Spleen (tissue), 11 donors: Measurements from ENCODE around the gene SNCA. TPM values are rescaled to one million over a fixed set of nuclear protein-coding genes. Genes with fewer than 3 reads are reported as not detected.

Experiments
- DNase-seq: peaks from one replicate; pipeline ENCODE4 v3.0.0-alpha.2; 2020
- H3K27ac ChIP-seq, 8 donors: fragments of 200-600 bp; sonication (generic) in 7 of 8; 1 replicate in 4 of 8; 2 replicates in 4 of 8; pipeline versions ENCODE4 v1.5.0 to v1.8.0; 2016 to 2021; ENCODE audit warnings: inconsistent platforms in 4 of 8, mild to moderate bottlenecking in 4 of 8, moderate library complexity in 1 of 8
- H3K27me3 ChIP-seq, 7 donors: fragments of 200-600 bp; sonication (generic) in 6 of 7; replicated peaks in 1 of 7; 1 replicate in 4 of 7; 2 replicates in 3 of 7; pipeline versions ENCODE4 v1.5.0 to v1.8.0; 2016 to 2021; ENCODE audit warnings: inconsistent platforms in 3 of 7, mild to moderate bottlenecking in 1 of 7
- H3K36me3 ChIP-seq, 6 donors: fragments of 200-600 bp; sonication (generic) in 5 of 6; 1 replicate in 4 of 6; 2 replicates in 2 of 6; pipeline versions ENCODE4 v1.5.0 to v1.8.0; 2016 to 2021; ENCODE audit warnings: inconsistent platforms in 2 of 6
- H3K4me1 ChIP-seq, 6 donors: fragments of 200-600 bp; sonication (generic) in 5 of 6; 1 replicate in 3 of 6; 2 replicates in 3 of 6; pipeline versions ENCODE4 v1.5.0 to v1.8.0; 2016 to 2021; ENCODE audit warnings: inconsistent platforms in 3 of 6
- H3K4me3 ChIP-seq, 8 donors: fragments of 200-600 bp; sonication (generic) in 7 of 8; 1 replicate in 4 of 8; 2 replicates in 4 of 8; pipeline versions ENCODE4 v1.5.0 to v1.8.0; 2016 to 2021; ENCODE audit warnings: inconsistent platforms in 4 of 8, mild to moderate bottlenecking in 4 of 8, moderate library complexity in 2 of 8
- H3K9me3 ChIP-seq, 8 donors: fragments of 200-600 bp; sonication (generic) in 7 of 8; 1 replicate in 4 of 8; 2 replicates in 4 of 8; pipeline versions ENCODE4 v1.5.0 to v1.8.0; 2016 to 2021; ENCODE audit warnings: inconsistent platforms in 4 of 8
- CTCF ChIP-seq, 11 experiments: fragments of 200-600 bp in 7 of 11; fragments of 450-650 bp in 4 of 11; sonication (generic) in 4 of 11; IDR thresholded peaks in 8 of 11; conservative IDR thresholded peaks in 3 of 11; 1 replicate in 7 of 11; 2 replicates in 4 of 11; pipeline versions ENCODE4 v1.4.0 to v1.8.0; 2016 to 2021; ENCODE audit warnings: antibody characterized with exemption in 11 of 11, inconsistent platforms in 4 of 11, mild to moderate bottlenecking in 1 of 11
- POLR2A ChIP-seq, 3 donors: fragments of 450-650 bp; IDR thresholded peaks; one replicate each; pipeline ENCODE4 v1.5.1; 2017; ENCODE audit warnings: antibody characterized with exemption in 3 of 3, mild to moderate bottlenecking in 1 of 3
- POLR2AphosphoS5 ChIP-seq, 3 donors: sonication (generic); formaldehyde crosslinking; IDR thresholded peaks; one replicate each; pipeline ENCODE4 v1.5.1; 2017; ENCODE audit warnings: antibody characterized with exemption in 3 of 3
- WGBS, 5 donors: extraction: QIAGEN DNeasy Blood & Tissue Kit in 3 of 5; methylation state at CpG; one replicate each; pipeline versions ENCODE4 v1.1.5 to v1.1.7; 2013 to 2018; 5-methylcytosine and 5-hydroxymethylcytosine counted together
- intact Hi-C: fragments of 100-400 bp; cut with DNase I; formaldehyde crosslinking; loops from one replicate; pipeline ENCODE4 v1.15.0; 2023; ENCODE audit warnings: low total_unique reads
- polyA plus RNA-seq, 3 donors: library from polyadenylated mRNA; stranded (reverse); fragments of 200-250 nt; gene quantifications; one replicate each; pipeline ENCODE4 v1.2.1, GENCODE V29; 2013
- total RNA-seq, 7 donors: library from RNA; depleted of rRNA in 3 of 7; stranded (reverse); fragments of >200 nt in 3 of 7; fragmentation: NEBNext Ultra II Directional in 4 of 7; extraction: Animal tissue kit (Norgen Biotek cat#: 25700) in 4 of 7; gene quantifications; one replicate each; pipeline versions ENCODE4 v1.1.0 to v1.2.1, GENCODE V29; 2016 to 2021
- donor health status: healthy with polysubstance abuse.
- donor health status: DM: no; HTN: no; CAD: no; lungs with moderate emphysema.
- donor health status: DM: no; HTN: no; CAD: no.
- donor health status: Bipolar disorder and iron deficiency.
- donor health status: healthy.
- donor health status: DM: no; HTN: no; CAD: no.
- donor health status: DM: yes; HTN: yes; CAD: no.

The SNCA gene
- total and polyA plus RNA-seq, 10 donors = 1.7 to 86.5 (median 10.4) TPM

- no peaks in the 10 kb centered on the region for H3K36me3 ChIP-seq
- no peak overlapping the region for H3K27ac ChIP-seq
- WGBS, 5 donors = 60 to 88% (median 83%) methylated on average over 3 of the region's 3 CpGs
- no peaks in the 10 kb centered on the region for H3K27me3 ChIP-seq
- TF ChIP-seq POLR2A (IDR thresholded peaks at IDR 0.05) (no peak), CTCF (IDR thresholded peaks at IDR 0.05 in 8 of 11, conservative IDR thresholded peaks at IDR 0.05 in 3 of 11) (no peak), POLR2AphosphoS5 (IDR thresholded peaks at IDR 0.05) (no peak)
- peaks cover 0 to 5% (median 0%) of the 10 kb centered on the region in 6 donors for H3K4me1 ChIP-seq
- no peak overlapping the region for H3K4me3 ChIP-seq
- H3K9me3 ChIP-seq = no peaks in the 10 kb centered on the region
- no peak for DNase-seq
- intact Hi-C loops = no loop called here
Observed at GRCh38 chr4:89820010-89820409, 17.0 kb downstream of the SNCA start.

GRCh38 chr4:89814362-89814761 is 22.6 kb downstream of the SNCA start:
- intact Hi-C loops = no loop called here
- no peak overlapping the region for H3K27ac ChIP-seq
- no peaks in the 10 kb centered on the region for H3K4me1 ChIP-seq
- no peaks in the 10 kb centered on the region for H3K36me3 ChIP-seq
- H3K4me3 ChIP-seq = no peak overlapping the region
- no peaks in the 10 kb centered on the region for H3K27me3 ChIP-seq
- TF ChIP-seq CTCF (IDR thresholded peaks at IDR 0.05 in 8 of 11, conservative IDR thresholded peaks at IDR 0.05 in 3 of 11) (no peak), POLR2AphosphoS5 (IDR thresholded peaks at IDR 0.05) (no peak), POLR2A (IDR thresholded peaks at IDR 0.05) (no peak)
- 87 to 94% (median 93%) methylated on average over 3 of the region's 3 CpGs for WGBS, 5 donors
- DNase-seq = no peak
- no peaks in the 10 kb centered on the region for H3K9me3 ChIP-seq

- no peaks in the 10 kb centered on the region for H3K9me3 ChIP-seq
- H3K27me3 ChIP-seq = no peaks in the 10 kb centered on the region
- DNase-seq = no peak
- intact Hi-C loops = no loop called here
- no peaks in the 10 kb centered on the region for H3K36me3 ChIP-seq
- no peak overlapping the region for H3K27ac ChIP-seq
- WGBS, 5 donors = 58 to 78% (median 70%) methylated on average over 2 of the region's 2 CpGs
- no peaks in the 10 kb centered on the region for H3K4me1 ChIP-seq
- TF ChIP-seq POLR2AphosphoS5 (IDR thresholded peaks at IDR 0.05) (no peak), POLR2A (IDR thresholded peaks at IDR 0.05) (no peak)
- no peak overlapping the region for H3K4me3 ChIP-seq
Observed at GRCh38 chr4:89813197-89813596, 23.8 kb downstream of the SNCA start.

GRCh38 chr4:89807441-89808140 is 29.4 kb downstream of the SNCA start:
- H3K27ac ChIP-seq = no peak overlapping the region
- no peaks in the 10 kb centered on the region for H3K36me3 ChIP-seq
- no peaks in the 10 kb centered on the region for H3K27me3 ChIP-seq
- TF ChIP-seq POLR2AphosphoS5 (IDR thresholded peaks at IDR 0.05) (no peak), POLR2A (IDR thresholded peaks at IDR 0.05) (no peak), CTCF (IDR thresholded peaks at IDR 0.05 in 8 of 11, conservative IDR thresholded peaks at IDR 0.05 in 3 of 11) (no peak)
- H3K4me1 ChIP-seq = no peaks in the 10 kb centered on the region
- WGBS, 5 donors = 75 to 81% (median 79%) methylated on average over 6 of the region's 6 CpGs
- intact Hi-C loops = no loop called here
- no peak for DNase-seq
- no peak overlapping the region for H3K4me3 ChIP-seq
- no peaks in the 10 kb centered on the region for H3K9me3 ChIP-seq
